GM10847 (cell line): ENCODE results near the gene SNAPC4.

Experiments
- POLR2A ChIP-seq: IDR thresholded peaks from 2 replicates; pipeline ENCODE4 v1.6.1; 2011; ENCODE audit not compliant: insufficient read length; ENCODE audit errors: extremely low read depth

The SNAPC4 gene

GRCh38 chr9:136422876-136423275 lies 22.9 kb upstream of the SNAPC4 start:
- TF ChIP-seq POLR2A: no peak

GRCh38 chr9:136421791-136422190 lies 21.8 kb upstream of the SNAPC4 start:
- TF ChIP-seq POLR2A: no peak

- TF ChIP-seq POLR2A: no peak
Observed at GRCh38 chr9:136419092-136419420, 19.1 kb upstream of the SNAPC4 start.

- TF ChIP-seq POLR2A: no peak
Observed at GRCh38 chr9:136418182-136419091, 18.5 kb upstream of the SNAPC4 start.

GRCh38 chr9:136416914-136417313 lies 16.9 kb upstream of the SNAPC4 start:
- TF ChIP-seq POLR2A: no peak

GRCh38 chr9:136416427-136416826 lies 16.5 kb upstream of the SNAPC4 start:
- TF ChIP-seq POLR2A: no peak

- TF ChIP-seq POLR2A: no peak
Observed at GRCh38 chr9:136412962-136413361, 13.0 kb upstream of the SNAPC4 start.

- no peak for TF ChIP-seq POLR2A
Observed at GRCh38 chr9:136411378-136411777, 11.4 kb upstream of the SNAPC4 start.

GRCh38 chr9:136410500-136411287 lies 10.7 kb upstream of the SNAPC4 start, which contains the start of the genes ENTR1 and PMPCA:
Gene ENTR1, minus strand, starts transcription at chr9:136410614. Its CDS starts 217 bp downstream, at chr9:136410397.
Gene PMPCA, plus strand, starts transcription at chr9:136410658. Its CDS starts 11 bp downstream, at chr9:136410669.
- peak; percentile 83 for TF ChIP-seq POLR2A

GRCh38 chr9:136409557-136410455 lies 9.8 kb upstream of the SNAPC4 start:
- TF ChIP-seq POLR2A: no peak

GRCh38 chr9:136407911-136408310 lies 7.9 kb upstream of the SNAPC4 start:
- TF ChIP-seq POLR2A: no peak

GRCh38 chr9:136405481-136405880 lies 5.5 kb upstream of the SNAPC4 start:
- TF ChIP-seq POLR2A: no peak

- TF ChIP-seq POLR2A: no peak
Observed at GRCh38 chr9:136404801-136405136, 4.8 kb upstream of the SNAPC4 start.

- TF ChIP-seq POLR2A: no peak
Observed at GRCh38 chr9:136403915-136404800, 4.2 kb upstream of the SNAPC4 start.
